Suprapubic skin (tissue), 4 donors: ENCODE measurements around the gene MAP3K13. TPM values are rescaled to one million over a fixed set of nuclear protein-coding genes. Genes with fewer than 3 reads are reported as not detected.

ENCODE experiments used
- DNase-seq, 2 donors: peaks; one replicate each; pipeline ENCODE4 v3.0.0-alpha.2; 2019; ENCODE audit warnings: low spot score in 2 of 2
- H3K27ac ChIP-seq: fragments of 200-600 bp; sonication (generic); one replicate; pipeline ENCODE4 v1.5.1; 2019
- H3K27me3 ChIP-seq: fragments of 200-600 bp; sonication (generic); one replicate; pipeline ENCODE4 v1.5.1; 2019
- H3K36me3 ChIP-seq: fragments of 200-600 bp; sonication (generic); one replicate; pipeline ENCODE4 v1.5.1; 2019
- H3K4me1 ChIP-seq: fragments of 200-600 bp; sonication (generic); one replicate; pipeline ENCODE4 v1.5.1; 2019
- H3K4me3 ChIP-seq: fragments of 200-600 bp; sonication (generic); one replicate; pipeline ENCODE4 v1.5.1; 2019; ENCODE audit warnings: mild to moderate bottlenecking
- H3K9me3 ChIP-seq: fragments of 200-600 bp; sonication (generic); one replicate; pipeline ENCODE4 v1.5.1; 2019
- EP300 ChIP-seq: sonication (generic); formaldehyde crosslinking; IDR thresholded peaks from one replicate; pipeline ENCODE4 v1.6.1; 2017; ENCODE audit warnings: antibody characterized with exemption
- POLR2A ChIP-seq, 2 donors: fragments of 450-650 bp; IDR thresholded peaks; one replicate each; pipeline ENCODE4 v1.6.1; 2017; ENCODE audit warnings: antibody characterized with exemption in 2 of 2, mild to moderate bottlenecking in 2 of 2, moderate library complexity in 2 of 2
- POLR2AphosphoS5 ChIP-seq, 3 donors: sonication (generic); formaldehyde crosslinking; IDR thresholded peaks; one replicate each; pipeline ENCODE4 v1.6.1; 2017; ENCODE audit warnings: antibody characterized with exemption in 3 of 3
- WGBS: methylation state at CpG from one replicate; pipeline ENCODE4 v1.1.5; 2018; 5-methylcytosine and 5-hydroxymethylcytosine counted together
- total RNA-seq, 4 donors: library from RNA; depleted of rRNA; stranded (reverse); fragments of >200 nt; gene quantifications; one replicate each; pipeline ENCODE4 v1.1.0, GENCODE V29; 2016
- TF ChIP-seq, protein P1 (sequence below), 2 donors: fragments of 200-600 bp in 1 of 2; fragments of 450-650 bp in 1 of 2; sonication (generic) in 1 of 2; IDR thresholded peaks; one replicate each; pipeline ENCODE4 v1.5.1; 2016 to 2019; ENCODE audit warnings: antibody characterized with exemption in 2 of 2, mild to moderate bottlenecking in 1 of 2, moderate library complexity in 1 of 2

Gene MAP3K13
- total RNA-seq, 4 donors from 2014 or later = 18.0 to 19.6 (median 18.6) TPM

DNA sequence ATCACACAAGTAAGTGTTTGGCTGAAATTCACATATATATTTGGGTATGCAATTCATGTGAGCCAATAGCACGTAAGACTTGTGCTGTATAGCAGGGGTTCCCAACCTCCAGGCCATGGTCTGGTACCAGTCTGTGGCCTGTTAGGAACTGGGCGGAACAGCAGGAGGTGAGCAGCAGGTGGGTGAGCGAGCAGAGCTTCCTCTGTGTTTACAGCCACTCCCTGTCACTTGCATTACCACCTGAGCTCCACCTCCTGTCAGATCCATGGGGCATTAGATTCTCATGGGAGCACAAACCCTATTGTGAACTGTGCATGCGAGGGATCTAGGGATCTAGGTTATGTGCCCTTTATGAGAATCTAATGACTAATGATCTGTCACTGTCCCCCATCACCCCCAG is 59.7 kb downstream of the MAP3K13 start:
- H3K36me3 ChIP-seq = no peaks in the 10 kb centered on the region
- H3K4me1 ChIP-seq = peaks cover 16% of the 10 kb centered on the region
- no peaks in the 10 kb centered on the region for H3K9me3 ChIP-seq
- H3K4me3 ChIP-seq = no peak overlapping the region
- DNase-seq = no peak
- H3K27me3 ChIP-seq = no peaks in the 10 kb centered on the region
- TF ChIP-seq, protein P1, sequence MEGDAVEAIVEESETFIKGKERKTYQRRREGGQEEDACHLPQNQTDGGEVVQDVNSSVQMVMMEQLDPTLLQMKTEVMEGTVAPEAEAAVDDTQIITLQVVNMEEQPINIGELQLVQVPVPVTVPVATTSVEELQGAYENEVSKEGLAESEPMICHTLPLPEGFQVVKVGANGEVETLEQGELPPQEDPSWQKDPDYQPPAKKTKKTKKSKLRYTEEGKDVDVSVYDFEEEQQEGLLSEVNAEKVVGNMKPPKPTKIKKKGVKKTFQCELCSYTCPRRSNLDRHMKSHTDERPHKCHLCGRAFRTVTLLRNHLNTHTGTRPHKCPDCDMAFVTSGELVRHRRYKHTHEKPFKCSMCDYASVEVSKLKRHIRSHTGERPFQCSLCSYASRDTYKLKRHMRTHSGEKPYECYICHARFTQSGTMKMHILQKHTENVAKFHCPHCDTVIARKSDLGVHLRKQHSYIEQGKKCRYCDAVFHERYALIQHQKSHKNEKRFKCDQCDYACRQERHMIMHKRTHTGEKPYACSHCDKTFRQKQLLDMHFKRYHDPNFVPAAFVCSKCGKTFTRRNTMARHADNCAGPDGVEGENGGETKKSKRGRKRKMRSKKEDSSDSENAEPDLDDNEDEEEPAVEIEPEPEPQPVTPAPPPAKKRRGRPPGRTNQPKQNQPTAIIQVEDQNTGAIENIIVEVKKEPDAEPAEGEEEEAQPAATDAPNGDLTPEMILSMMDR (IDR thresholded peaks at IDR 0.05) = no peak
- TF ChIP-seq POLR2A (IDR thresholded peaks at IDR 0.05) (no peak), EP300 (no peak), POLR2AphosphoS5 (IDR thresholded peaks at IDR 0.05) (no peak)
- 88% methylated on average over 4 of the region's 4 CpGs for WGBS
- H3K27ac ChIP-seq = no peak overlapping the region

DNA sequence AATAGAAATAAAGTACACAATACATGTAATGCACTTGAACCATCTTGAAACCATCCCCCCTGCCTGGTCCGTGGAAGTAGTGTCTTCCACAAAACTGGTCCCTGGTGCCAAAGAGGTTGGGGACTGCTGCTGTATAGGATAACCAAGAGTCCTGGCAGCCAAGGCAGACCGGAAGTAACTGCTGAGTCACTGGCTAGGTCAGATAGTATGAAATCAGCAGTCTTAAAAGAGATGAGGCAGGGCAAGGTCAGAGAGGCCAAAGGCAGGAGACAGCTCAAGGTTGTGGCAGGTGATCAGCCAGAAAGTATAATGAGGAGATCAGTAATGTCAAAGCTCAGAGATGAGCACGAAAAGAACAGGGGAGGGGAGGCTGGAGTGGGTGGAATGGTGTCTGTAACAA is 60.2 kb downstream of the MAP3K13 start:
- TF ChIP-seq POLR2AphosphoS5 (IDR thresholded peaks at IDR 0.05) = no peak
- TF ChIP-seq POLR2A (IDR thresholded peaks at IDR 0.05) = no peak
- TF ChIP-seq, protein P1 (IDR thresholded peaks at IDR 0.05) = no peak
- no peak for TF ChIP-seq EP300
- H3K4me3 ChIP-seq = no peak overlapping the region
- H3K9me3 ChIP-seq = no peaks in the 10 kb centered on the region
- no peak overlapping the region for H3K27ac ChIP-seq
- 49% methylated on average over 3 of the region's 3 CpGs for WGBS
- H3K4me1 ChIP-seq = peaks cover 16% of the 10 kb centered on the region
- DNase-seq = no peak
- no peaks in the 10 kb centered on the region for H3K36me3 ChIP-seq
- H3K27me3 ChIP-seq = no peaks in the 10 kb centered on the region

DNA sequence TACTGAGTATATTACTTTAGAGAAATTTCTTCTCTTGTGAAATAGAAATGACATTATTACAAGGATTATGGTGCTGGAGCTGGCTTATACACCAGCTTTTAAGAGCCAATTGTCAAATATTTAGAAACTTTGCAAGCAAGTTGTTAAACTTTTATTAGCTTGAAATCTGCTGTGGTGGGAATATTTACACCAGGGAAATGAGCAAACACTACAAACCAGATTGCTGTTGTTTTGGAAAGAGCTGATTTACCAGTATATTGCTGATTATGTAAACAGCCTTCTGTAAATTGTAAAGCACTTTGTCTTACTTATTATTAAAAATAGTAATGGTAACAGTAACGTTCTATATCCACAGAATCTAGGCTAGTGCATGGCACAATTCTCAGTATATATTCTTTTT is 61.5 kb downstream of the MAP3K13 start:
- no peak overlapping the region for H3K4me3 ChIP-seq
- 88% methylated on average over 1 of the region's 1 CpG for WGBS
- DNase-seq = no peak
- H3K4me1 ChIP-seq = peaks cover 16% of the 10 kb centered on the region
- TF ChIP-seq POLR2A (IDR thresholded peaks at IDR 0.05) = no peak
- TF ChIP-seq EP300 = no peak
- TF ChIP-seq, protein P1 (IDR thresholded peaks at IDR 0.05) = no peak
- TF ChIP-seq POLR2AphosphoS5 (IDR thresholded peaks at IDR 0.05) = no peak
- H3K36me3 ChIP-seq = peaks cover 4% of the 10 kb centered on the region
- no peaks in the 10 kb centered on the region for H3K9me3 ChIP-seq
- no peak overlapping the region for H3K27ac ChIP-seq
- no peaks in the 10 kb centered on the region for H3K27me3 ChIP-seq

DNA sequence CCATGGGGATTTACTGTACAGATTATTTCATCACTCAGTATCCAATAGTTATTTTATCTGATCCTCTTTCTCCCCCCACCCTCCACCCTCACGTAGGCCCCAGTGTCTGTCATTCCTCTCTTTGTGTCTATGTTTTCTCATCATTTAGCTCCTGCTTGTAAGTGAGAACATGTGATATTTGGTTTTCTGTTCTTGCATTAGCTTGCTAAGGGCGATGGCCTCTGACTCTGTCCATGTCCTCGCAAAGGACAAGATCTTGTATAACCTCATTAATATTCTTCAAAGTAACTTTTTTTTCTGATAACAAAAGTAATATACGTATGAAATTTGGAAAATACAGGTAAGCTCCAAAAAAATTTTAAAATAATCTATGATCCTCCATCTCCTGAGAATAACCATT is 67.4 kb downstream of the MAP3K13 start:
- 91% methylated on average over 4 of the region's 4 CpGs for WGBS

DNA sequence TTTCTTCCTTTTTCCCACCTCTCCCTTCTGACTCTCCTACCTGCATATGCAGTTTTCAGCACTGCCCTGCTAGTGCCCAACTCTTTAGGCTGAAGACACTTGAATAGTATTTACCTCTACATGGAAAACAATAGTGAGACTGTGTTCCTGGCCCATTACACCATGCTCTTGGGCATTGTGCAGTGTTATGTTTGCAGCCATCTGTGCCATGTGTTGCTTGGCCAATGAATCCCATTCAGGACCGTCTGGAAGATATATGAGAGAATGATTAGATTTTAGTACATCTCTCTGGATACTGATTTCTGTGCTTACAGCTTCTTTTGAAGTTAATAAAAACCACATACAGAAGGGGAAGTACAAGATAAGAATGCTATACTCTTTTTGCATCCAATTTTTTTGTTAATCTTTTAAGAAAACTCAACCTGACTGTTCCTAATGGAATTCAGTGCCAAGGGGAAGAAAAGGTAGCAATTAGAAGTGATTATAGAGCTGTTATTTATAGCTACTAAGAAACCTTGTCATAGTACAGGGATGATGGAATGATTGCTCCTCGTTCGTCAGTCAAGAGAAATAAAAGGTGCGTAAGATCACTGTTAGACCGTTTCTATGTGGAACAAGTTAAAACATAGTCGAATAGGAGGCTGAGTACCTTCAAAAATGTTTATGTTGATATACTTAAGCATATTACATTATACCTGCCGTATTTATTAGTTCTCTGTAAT is 77.0 kb downstream of the MAP3K13 start:
- TF ChIP-seq POLR2A (IDR thresholded peaks at IDR 0.05) (no peak), EP300 (no peak), POLR2AphosphoS5 (IDR thresholded peaks at IDR 0.05) (no peak)
- TF ChIP-seq, protein P1 (IDR thresholded peaks at IDR 0.05) = no peak
- no peaks in the 10 kb centered on the region for H3K9me3 ChIP-seq
- no peaks in the 10 kb centered on the region for H3K27me3 ChIP-seq
- 66% methylated on average over 7 of the region's 7 CpGs for WGBS
- no peak overlapping the region for H3K4me3 ChIP-seq
- no peaks in the 10 kb centered on the region for H3K36me3 ChIP-seq
- H3K4me1 ChIP-seq = no peaks in the 10 kb centered on the region
- DNase-seq = no peak
- H3K27ac ChIP-seq = no peak overlapping the region

More for the DNA sequence above, 67.4 kb downstream of the MAP3K13 start:
- Histone ChIP-seq H3K4me3 (no peak overlapping the region), H3K36me3 (peaks cover 4% of the 10 kb centered on the region), H3K4me1 (no peaks in the 10 kb centered on the region), H3K27ac (no peak overlapping the region), H3K9me3 (no peaks in the 10 kb centered on the region), H3K27me3 (no peaks in the 10 kb centered on the region)
- no peak for DNase-seq
- TF ChIP-seq POLR2AphosphoS5 (IDR thresholded peaks at IDR 0.05) = no peak
